Left lung (tissue), 10 donors: Measurements from ENCODE around the gene SUMO3. TPM values are rescaled to one million over a fixed set of nuclear protein-coding genes. Genes with fewer than 3 reads are reported as not detected.

Experiments used
- ATAC-seq: fragments of 200-7000 bp; cut with Tn5 transposase; one replicate; pipeline ENCODE4 v1.9.1; 2020; ENCODE audit warnings: moderate library complexity
- DNase-seq, 4 donors: peaks; one replicate each; pipeline ENCODE4 v3.0.0-alpha.2; 2013 to 2020
- H3K27ac ChIP-seq, 2 donors: fragments of 200-600 bp; sonication (generic) in 1 of 2; one replicate each; pipeline versions ENCODE4 v1.5.0 to v1.8.0; 2020 to 2021
- H3K27me3 ChIP-seq, 2 donors: fragments of 200-600 bp; sonication (generic) in 1 of 2; one replicate each; pipeline versions ENCODE4 v1.5.0 to v1.8.0; 2020 to 2021
- H3K36me3 ChIP-seq, 2 donors: fragments of 200-600 bp; sonication (generic) in 1 of 2; one replicate each; pipeline versions ENCODE4 v1.5.0 to v1.8.0; 2020 to 2021
- H3K4me1 ChIP-seq, 2 donors: fragments of 200-600 bp; one replicate each; pipeline ENCODE4 v1.8.0; 2021
- H3K4me3 ChIP-seq, 2 donors: fragments of 200-600 bp; sonication (generic) in 1 of 2; one replicate each; pipeline versions ENCODE4 v1.5.0 to v1.8.0; 2020 to 2021; ENCODE audit warnings: mild to moderate bottlenecking in 1 of 2
- H3K9me3 ChIP-seq, 2 donors: fragments of 200-600 bp; sonication (generic) in 1 of 2; one replicate each; pipeline versions ENCODE4 v1.5.0 to v1.8.0; 2020 to 2021
- CTCF ChIP-seq, 2 donors: fragments of 200-600 bp; sonication (generic) in 1 of 2; IDR thresholded peaks; one replicate each; pipeline versions ENCODE4 v1.5.0 to v1.8.0; 2021; ENCODE audit warnings: antibody characterized with exemption in 2 of 2
- intact Hi-C, 2 donors: fragments of 100-400 bp; cut with DNase I; formaldehyde crosslinking; loops; one replicate each; pipeline versions ENCODE4 v1.11.2 to v1.14.2; 2022
- polyA plus RNA-seq, 6 donors: library from polyadenylated mRNA; unstranded; fragments of 120-200 nt; gene quantifications; one replicate each; pipeline ENCODE4 v1.2.1, GENCODE V29; 2013; ENCODE audit not compliant: insufficient read length in 6 of 6
- total RNA-seq, 2 donors: library from RNA; stranded (reverse); fragmentation: NEBNext Ultra II Directional; extraction: Animal tissue kit (Norgen Biotek cat#: 25700); gene quantifications; one replicate each; pipeline ENCODE4 v1.2.1, GENCODE V29; 2021
- donor health status: DM: no; HTN: yes; CAD: no.
- donor health status: DM: no; HTN: no; CAD: no.

SUMO3 gene
- total and polyA plus RNA-seq, 8 donors = 92.4 to 136 (median 118) TPM

- no peak for TF ChIP-seq CTCF (IDR thresholded peaks at IDR 0.05)
- Histone ChIP-seq H3K9me3 (peaks cover 0 to 17% of the 10 kb centered on the region in 2 donors), H3K27me3 (peaks cover 0 to 5% of the 10 kb centered on the region in 2 donors), H3K27ac (no peak overlapping the region), H3K4me1 (no peaks in the 10 kb centered on the region), H3K4me3 (no peak overlapping the region), H3K36me3 (no peaks in the 10 kb centered on the region)
- intact Hi-C loops = no loop called here
- ATAC-seq = no peak
- peak in 1 of 4 donors; percentile 2 for DNase-seq
Measured at GRCh38 chr21:44831227-44831860, 13.5 kb upstream of the SUMO3 start.

- Histone ChIP-seq H3K9me3 (peaks cover 0 to 17% of the 10 kb centered on the region in 2 donors), H3K4me3 (no peak overlapping the region), H3K27me3 (peaks cover 0 to 2% of the 10 kb centered on the region in 2 donors), H3K36me3 (no peaks in the 10 kb centered on the region), H3K27ac (no peak overlapping the region), H3K4me1 (no peaks in the 10 kb centered on the region)
- ATAC-seq (no peak), DNase-seq (peak in 1 of 4 donors; percentile 4)
- no peak for TF ChIP-seq CTCF (IDR thresholded peaks at IDR 0.05)
- intact Hi-C loops = no loop called here
Measured at GRCh38 chr21:44829507-44830092, 11.7 kb upstream of the SUMO3 start.

DNA sequence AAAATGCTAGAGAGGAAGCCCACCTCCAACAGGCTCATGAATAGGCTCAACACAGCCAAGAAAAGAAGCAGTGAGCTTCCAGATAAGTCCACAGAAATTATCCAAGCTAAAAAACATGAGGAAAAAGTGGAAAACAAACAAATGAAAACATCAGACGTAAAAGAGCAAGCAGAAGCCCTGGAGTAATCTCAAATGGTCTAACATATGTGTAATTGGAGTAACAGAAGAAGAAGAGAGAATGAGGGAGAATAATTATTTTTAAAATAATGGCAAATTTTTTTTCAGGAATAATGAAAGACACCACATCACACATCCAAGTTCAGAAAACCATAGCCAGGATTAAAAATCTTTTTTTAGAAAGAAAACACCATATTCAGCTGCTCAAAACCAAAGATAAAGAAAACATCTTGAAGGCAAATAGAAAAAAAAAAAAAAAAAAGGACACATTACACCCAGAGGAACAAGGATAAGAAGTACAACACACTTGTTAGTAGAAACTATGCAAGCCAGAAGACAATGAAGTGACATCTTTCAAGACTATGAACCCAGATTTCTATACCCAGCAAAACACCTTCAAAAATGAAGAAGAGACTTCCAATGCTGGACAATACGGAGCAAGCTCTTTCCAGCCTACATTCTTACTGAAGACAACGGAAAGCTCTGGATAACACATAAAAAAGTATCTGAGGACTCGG is 10.6 kb upstream of the SUMO3 start:
- H3K27ac ChIP-seq = no peak overlapping the region
- no peaks in the 10 kb centered on the region for H3K4me1 ChIP-seq
- no peak overlapping the region for H3K4me3 ChIP-seq
- no peak for ATAC-seq
- no peak for TF ChIP-seq CTCF (IDR thresholded peaks at IDR 0.05)
- no peaks in the 10 kb centered on the region for H3K27me3 ChIP-seq
- no peaks in the 10 kb centered on the region for H3K36me3 ChIP-seq
- DNase-seq = no peak
- peaks cover 0 to 20% of the 10 kb centered on the region in 2 donors for H3K9me3 ChIP-seq
- intact Hi-C loops = no loop called here

DNA sequence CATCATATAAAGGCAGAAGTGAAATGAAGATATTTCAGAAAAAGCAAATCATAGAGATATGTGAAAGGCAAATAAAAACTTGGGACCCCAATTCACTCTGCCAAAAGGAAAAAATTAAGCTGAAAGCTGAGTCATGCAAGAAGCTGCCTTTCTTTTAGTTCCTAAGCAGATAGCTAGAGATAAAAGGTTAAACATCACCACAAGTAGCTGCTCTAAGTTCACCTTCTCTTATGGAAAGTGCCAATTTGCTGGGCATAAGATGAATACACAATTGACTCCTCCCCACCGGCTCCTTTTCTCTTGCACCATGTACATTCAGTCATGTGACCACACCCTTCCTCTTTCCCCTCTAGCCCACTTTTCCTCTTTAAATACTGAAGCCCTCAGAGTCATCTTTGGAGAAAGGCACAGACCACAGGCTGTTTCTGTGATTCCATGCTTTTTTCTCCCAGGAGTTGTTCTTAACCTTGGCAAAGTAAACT is 5.4 kb upstream of the SUMO3 start:
- intact Hi-C loops = no loop called here

More for the DNA sequence above, 5.4 kb upstream of the SUMO3 start:
- no peak for TF ChIP-seq CTCF (IDR thresholded peaks at IDR 0.05)
- H3K9me3 ChIP-seq = peaks cover 0 to 41% of the 10 kb centered on the region in 2 donors
- no peak overlapping the region for H3K4me3 ChIP-seq
- H3K27ac ChIP-seq = no peak overlapping the region
- no peaks in the 10 kb centered on the region for H3K27me3 ChIP-seq
- DNase-seq (peak in 1 of 4 donors; percentile 5), ATAC-seq (no peak)
- H3K4me1 ChIP-seq = peaks cover 0 to 9% of the 10 kb centered on the region in 2 donors
- no peaks in the 10 kb centered on the region for H3K36me3 ChIP-seq
